Non-pigmented ciliary epithelial cell (primary cell): ENCODE measurements around the gene SPG7.

Source experiments
- DNase-seq: peaks from one replicate; pipeline ENCODE4 v3.0.0-alpha.2; 2010; ENCODE audit warnings: low read depth

Gene SPG7

GRCh38 chr16:89600427-89600826, 92.2 kb downstream of the SPG7 start:
- DNase-seq: no peak

- no peak for DNase-seq
These were observed 92.8 kb downstream of the SPG7 start for GRCh38 chr16:89600956-89601355.

GRCh38 chr16:89601906-89602272, 93.7 kb downstream of the SPG7 start:
- no peak for DNase-seq

- peak; percentile 75 for DNase-seq
These were observed 94.2 kb downstream of the SPG7 start for GRCh38 chr16:89602273-89602951.

GRCh38 chr16:89602952-89603590, 94.9 kb downstream of the SPG7 start:
- no peak for DNase-seq

GRCh38 chr16:89604764-89605163, 96.6 kb downstream of the SPG7 start:
- DNase-seq: no peak

- DNase-seq: no peak
These were observed 97.2 kb downstream of the SPG7 start for GRCh38 chr16:89605186-89605970.

- DNase-seq: no peak
These were observed 97.8 kb downstream of the SPG7 start for GRCh38 chr16:89606006-89606405.
